Heart left ventricle (tissue), 16 donors: Measurements from ENCODE around the gene EIF2AK3. TPM values are rescaled to one million over a fixed set of nuclear protein-coding genes. Genes with fewer than 3 reads are reported as not detected.

Experiments
- ATAC-seq, 4 donors: fragments of 200-7000 bp; cut with Tn5 transposase; one replicate each; pipeline ENCODE4 v1.9.1; 2020 to 2022; ENCODE audit warnings: moderate library complexity in 4 of 4, mild to moderate bottlenecking in 3 of 4, moderate number of reproducible peaks in 1 of 4
- DNase-seq, 5 donors: peaks; one replicate each; pipeline ENCODE4 v3.0.0-alpha.2; 2020
- H3K27ac ChIP-seq, 12 donors: fragments of 200-600 bp; sonication (generic) in 4 of 12; one replicate each; pipeline versions ENCODE4 v1.5.0 to v1.8.0; 2016 to 2022; ENCODE audit warnings: mild to moderate bottlenecking in 2 of 12
- H3K27me3 ChIP-seq, 9 donors: fragments of 200-600 bp; sonication (generic) in 2 of 9; one replicate each; pipeline versions ENCODE4 v1.5.1 to v1.8.0; 2016 to 2022; ENCODE audit warnings: mild to moderate bottlenecking in 3 of 9
- H3K36me3 ChIP-seq, 9 donors: fragments of 200-600 bp; sonication (generic) in 2 of 9; one replicate each; pipeline versions ENCODE4 v1.5.0 to v1.8.0; 2018 to 2022; ENCODE audit warnings: mild to moderate bottlenecking in 2 of 9
- H3K4me1 ChIP-seq, 12 donors: fragments of 200-600 bp; sonication (generic) in 4 of 12; one replicate each; pipeline versions ENCODE4 v1.5.0 to v1.8.0; 2016 to 2022; ENCODE audit warnings: mild to moderate bottlenecking in 3 of 12
- H3K4me3 ChIP-seq, 12 donors: fragments of 200-600 bp; sonication (generic) in 4 of 12; one replicate each; pipeline versions ENCODE4 v1.5.0 to v1.8.0; 2017 to 2022; ENCODE audit warnings: mild to moderate bottlenecking in 9 of 12, moderate library complexity in 4 of 12
- H3K9me3 ChIP-seq, 12 donors: fragments of 200-600 bp; sonication (generic) in 4 of 12; one replicate each; pipeline versions ENCODE4 v1.5.0 to v1.8.0; 2016 to 2022; ENCODE audit warnings: mild to moderate bottlenecking in 1 of 12
- CTCF ChIP-seq, 12 donors: fragments of 200-600 bp; sonication (generic) in 4 of 12; IDR thresholded peaks; one replicate each; pipeline versions ENCODE4 v1.5.0 to v1.8.0; 2018 to 2022; ENCODE audit warnings: antibody characterized with exemption in 12 of 12, mild to moderate bottlenecking in 5 of 12
- POLR2A ChIP-seq, 2 donors: fragments of 450-650 bp; IDR thresholded peaks; one replicate each; pipeline ENCODE4 v1.6.1; 2017; ENCODE audit warnings: antibody characterized with exemption in 2 of 2, mild to moderate bottlenecking in 2 of 2, moderate library complexity in 2 of 2
- WGBS, 4 donors: extraction: QIAGEN DNeasy Blood & Tissue Kit in 2 of 4; methylation state at CpG; one replicate each; pipeline versions ENCODE4 v1.1.5 to v1.1.7; 2013 to 2018; 5-methylcytosine and 5-hydroxymethylcytosine counted together
- intact Hi-C, 10 donors: fragments of 100-400 bp; cut with DNase I; formaldehyde crosslinking; loops; one replicate each; pipeline versions ENCODE4 v1.11.1 to v1.14.2; 2022
- polyA plus RNA-seq, 2 donors: library from polyadenylated mRNA; stranded (reverse); fragments of 200-250 nt; gene quantifications; one replicate each; pipeline ENCODE4 v1.2.3, GENCODE V29; 2013
- total RNA-seq, 9 donors: library from RNA; depleted of rRNA in 2 of 9; stranded (reverse); fragments of >200 nt in 2 of 9; fragmentation: NEBNext Ultra II Directional in 3 of 9; extraction: Animal tissue kit (Norgen Biotek cat#: 25700) in 3 of 9; gene quantifications; one replicate each; pipeline versions ENCODE4 v1.1.0 to v1.2.4, GENCODE V29; 2016 to 2023
- donor health status: ischemic (EF 13 %, LVEDD 7.1; RV severe dilation, severe dysfunction).
- donor health status: healthy with polysubstance abuse.
- donor health status: DM: no; HTN: yes; CAD: no.
- donor health status: DM: no; HTN: no; CAD: no.
- donor health status: ischemic (EF 25% LVEDD 6.9; RV normal size, moderate dysfunction).
- donor health status: ischemic (EF 25% LVEDD 5.7; RV mildly dilated, moderate dysfunction).
- donor health status: healthy.
- donor health status: DM: yes; HTN: yes; CAD: no.
- donor health status: ischemic (EF 35%, LVEDD 5.7; RV mildly dilated, moderate dysfunction).
- donor health status: nonischemic (EF 11% LVEDD 7.7; RV severe dilation, severe dysfunction).
- donor health status: DM: yes; HTN: yes; CAD: no.
- donor health status: PGD.
- donor health status: ischemic (EF 29% LVEDD 5.4; RV normal size, mild dysfunction).
- donor health status: nonischemic (EF 23%, LVEDD 6.1; RV moderate dilation, normal function).

EIF2AK3 gene
- total and polyA plus RNA-seq, 11 donors = 2.7 to 29.9 (median 10.9) TPM

GRCh38 chr2:88596141-88596830, 31.0 kb downstream of the EIF2AK3 start:
- peaks cover 0 to 41% (median 32%) of the 10 kb centered on the region in 9 donors for H3K36me3 ChIP-seq
- ATAC-seq (no peak), DNase-seq (no peak)
- H3K27me3 ChIP-seq = no peaks in the 10 kb centered on the region
- H3K4me3 ChIP-seq = no peak overlapping the region
- 92 to 94% (median 94%) methylated on average over 8 of the region's 8 CpGs for WGBS, 4 donors
- TF ChIP-seq POLR2A (IDR thresholded peaks at IDR 0.05) = no peak
- no peak for TF ChIP-seq CTCF (IDR thresholded peaks at IDR 0.05)
- H3K9me3 ChIP-seq = no peaks in the 10 kb centered on the region
- H3K27ac ChIP-seq = no peak overlapping the region
- H3K4me1 ChIP-seq = peaks cover 6 to 39% (median 24%) of the 10 kb centered on the region in 12 donors
- intact Hi-C loops = no loop called here

- 70 to 89% (median 75%) methylated on average over 2 of the region's 2 CpGs for WGBS, 4 donors
- peaks cover 0 to 85% (median 74%) of the 10 kb centered on the region in 9 donors for H3K36me3 ChIP-seq
- peak overlapping the region in 2 of 12 donors; percentile 14 to 24 for H3K27ac ChIP-seq
- H3K4me1 ChIP-seq = peaks cover 0 to 10% (median 0%) of the 10 kb centered on the region in 12 donors
- H3K9me3 ChIP-seq = no peaks in the 10 kb centered on the region
- intact Hi-C loops = loop anchor here (1.0 to 5.0 kb wide), 7 partner anchors 36 to 81 kb away; partner anchors contain the start of gene EIF2AK3 (in 8 of the 10)
- DNase-seq = no peak
- no peak overlapping the region for H3K4me3 ChIP-seq
- H3K27me3 ChIP-seq = no peaks in the 10 kb centered on the region
- ATAC-seq = no peak
- TF ChIP-seq CTCF (IDR thresholded peaks at IDR 0.05) (no peak), POLR2A (IDR thresholded peaks at IDR 0.05) (no peak)
Measured at GRCh38 chr2:88591698-88592097, 35.6 kb downstream of the EIF2AK3 start.

GRCh38 chr2:88590998-88591613, 36.2 kb downstream of the EIF2AK3 start:
- H3K9me3 ChIP-seq = no peaks in the 10 kb centered on the region
- no peak overlapping the region for H3K4me3 ChIP-seq
- ATAC-seq (peak; percentile 64 to 87 (median 86)), DNase-seq (peak in 2 of 5 donors; percentile 39 to 46)
- TF ChIP-seq POLR2A (IDR thresholded peaks at IDR 0.05) (no peak), CTCF (IDR thresholded peaks at IDR 0.05) (peak; percentile 69 to 88 (median 85))
- peak overlapping the region in 2 of 12 donors; percentile 14 to 24 for H3K27ac ChIP-seq
- peaks cover 0 to 91% (median 78%) of the 10 kb centered on the region in 9 donors for H3K36me3 ChIP-seq
- 83 to 94% (median 92%) methylated on average over 2 of the region's 2 CpGs for WGBS, 4 donors
- H3K4me1 ChIP-seq = peaks cover 0 to 8% (median 0%) of the 10 kb centered on the region in 12 donors
- H3K27me3 ChIP-seq = no peaks in the 10 kb centered on the region
- intact Hi-C loops = loop anchor here (1.0 to 5.0 kb wide), 7 partner anchors 36 to 82 kb away; partner anchors contain the start of gene EIF2AK3 (in 8 of the 10)

- no peak overlapping the region for H3K4me3 ChIP-seq
- H3K4me1 ChIP-seq = no peaks in the 10 kb centered on the region
- WGBS, 4 donors = 85 to 89% (median 87%) methylated on average over 6 of the region's 6 CpGs
- intact Hi-C loops = no loop called here
- ATAC-seq (no peak), DNase-seq (no peak)
- H3K27me3 ChIP-seq = no peaks in the 10 kb centered on the region
- no peak for TF ChIP-seq POLR2A (IDR thresholded peaks at IDR 0.05)
- no peak for TF ChIP-seq CTCF (IDR thresholded peaks at IDR 0.05)
- no peak overlapping the region for H3K27ac ChIP-seq
- H3K36me3 ChIP-seq = peaks cover 0 to 100% (median 96%) of the 10 kb centered on the region in 9 donors
- H3K9me3 ChIP-seq = no peaks in the 10 kb centered on the region
Measured at GRCh38 chr2:88585969-88586368, 41.3 kb downstream of the EIF2AK3 start.
